ENCODE measurements around the gene ANKRD16.

Gene ANKRD16

GRCh38 chr10:5918763-5919162 lies 29.1 kb upstream of the ANKRD16 start:
- H3K9me2 ChIP-seq (replicated peaks; ENCODE audit: insufficient read depth, low read length), result no peaks in the 10 kb centered on the region
- H3K4me3 ChIP-seq (ENCODE audit: insufficient read depth, low read length, poor library complexity, severe bottlenecking), result no peak overlapping the region
- no peaks in the 10 kb centered on the region for H3K27me3 ChIP-seq (ENCODE audit: low read length)
- no peak overlapping the region for H3K4me2 ChIP-seq (ENCODE audit: low read depth, low read length, poor library complexity, severe bottlenecking)
- H3K36me3 ChIP-seq (ENCODE audit: low read length), result no peaks in the 10 kb centered on the region; the same call in 1 of the 2 replicates
- no peak for TF ChIP-seq EZH2phosphoT487 (conservative IDR thresholded peaks at IDR 0.05; ENCODE audit: low read length)
- TF ChIP-seq, protein P1, sequence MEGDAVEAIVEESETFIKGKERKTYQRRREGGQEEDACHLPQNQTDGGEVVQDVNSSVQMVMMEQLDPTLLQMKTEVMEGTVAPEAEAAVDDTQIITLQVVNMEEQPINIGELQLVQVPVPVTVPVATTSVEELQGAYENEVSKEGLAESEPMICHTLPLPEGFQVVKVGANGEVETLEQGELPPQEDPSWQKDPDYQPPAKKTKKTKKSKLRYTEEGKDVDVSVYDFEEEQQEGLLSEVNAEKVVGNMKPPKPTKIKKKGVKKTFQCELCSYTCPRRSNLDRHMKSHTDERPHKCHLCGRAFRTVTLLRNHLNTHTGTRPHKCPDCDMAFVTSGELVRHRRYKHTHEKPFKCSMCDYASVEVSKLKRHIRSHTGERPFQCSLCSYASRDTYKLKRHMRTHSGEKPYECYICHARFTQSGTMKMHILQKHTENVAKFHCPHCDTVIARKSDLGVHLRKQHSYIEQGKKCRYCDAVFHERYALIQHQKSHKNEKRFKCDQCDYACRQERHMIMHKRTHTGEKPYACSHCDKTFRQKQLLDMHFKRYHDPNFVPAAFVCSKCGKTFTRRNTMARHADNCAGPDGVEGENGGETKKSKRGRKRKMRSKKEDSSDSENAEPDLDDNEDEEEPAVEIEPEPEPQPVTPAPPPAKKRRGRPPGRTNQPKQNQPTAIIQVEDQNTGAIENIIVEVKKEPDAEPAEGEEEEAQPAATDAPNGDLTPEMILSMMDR (IDR thresholded peaks at IDR 0.05; ENCODE audit: insufficient read depth, low read length, poor library complexity, severe bottlenecking), result no peak
- no peaks in the 10 kb centered on the region for H3K9me3 ChIP-seq (ENCODE audit: insufficient read depth, low read length)
- H3K9ac ChIP-seq (ENCODE audit: low read length), result no peak overlapping the region
- no peaks in the 10 kb centered on the region for H4K20me1 ChIP-seq (ENCODE audit: low read depth, low read length)
- no peak overlapping the region for H2AFZ ChIP-seq (ENCODE audit: low read depth, low read length, severe bottlenecking)
- H3K79me2 ChIP-seq (ENCODE audit: insufficient read depth, low read length), result no peaks in the 10 kb centered on the region
- H3K27ac ChIP-seq (ENCODE audit: low read depth, low read length), result no peak overlapping the region
- no peaks in the 10 kb centered on the region for H3F3A ChIP-seq (ENCODE audit: insufficient read depth)

GRCh38 chr10:5917305-5917704 lies 27.6 kb upstream of the ANKRD16 start:
- TF ChIP-seq, protein P1 (IDR thresholded peaks at IDR 0.05; ENCODE audit: insufficient read depth, low read length, poor library complexity, severe bottlenecking), result no peak
- TF ChIP-seq EZH2phosphoT487 (conservative IDR thresholded peaks at IDR 0.05; ENCODE audit: low read length), result no peak
- Histone ChIP-seq H3F3A (ENCODE audit: insufficient read depth) (no peaks in the 10 kb centered on the region), H3K36me3 (ENCODE audit: low read length) (no peaks in the 10 kb centered on the region; the same call in 1 of the 2 replicates), H4K20me1 (ENCODE audit: low read depth, low read length) (no peaks in the 10 kb centered on the region), H3K27ac (ENCODE audit: low read depth, low read length) (no peak overlapping the region), H3K27me3 (ENCODE audit: low read length) (no peaks in the 10 kb centered on the region), H3K4me3 (ENCODE audit: insufficient read depth, low read length, poor library complexity, severe bottlenecking) (no peak overlapping the region), H3K4me2 (ENCODE audit: low read depth, low read length, poor library complexity, severe bottlenecking) (no peak overlapping the region), H3K9me2 (replicated peaks; ENCODE audit: insufficient read depth, low read length) (no peaks in the 10 kb centered on the region), H2AFZ (ENCODE audit: low read depth, low read length, severe bottlenecking) (no peak overlapping the region), H3K9me3 (ENCODE audit: insufficient read depth, low read length) (no peaks in the 10 kb centered on the region), H3K79me2 (ENCODE audit: insufficient read depth, low read length) (no peaks in the 10 kb centered on the region), H3K9ac (ENCODE audit: low read length) (no peak overlapping the region)

- TF ChIP-seq, protein P1 (IDR thresholded peaks at IDR 0.05; ENCODE audit: insufficient read depth, low read length, poor library complexity, severe bottlenecking), result no peak
- no peak for TF ChIP-seq EZH2phosphoT487 (conservative IDR thresholded peaks at IDR 0.05; ENCODE audit: low read length)
- H3K4me2 ChIP-seq (ENCODE audit: low read depth, low read length, poor library complexity, severe bottlenecking), result no peak overlapping the region
- no peaks in the 10 kb centered on the region for H3K27me3 ChIP-seq (ENCODE audit: low read length)
- no peaks in the 10 kb centered on the region for H3K79me2 ChIP-seq (ENCODE audit: insufficient read depth, low read length)
- no peaks in the 10 kb centered on the region for H3K36me3 ChIP-seq (ENCODE audit: low read length)
- no peak overlapping the region for H3K9ac ChIP-seq (ENCODE audit: low read length)
- H3K27ac ChIP-seq (ENCODE audit: low read depth, low read length), result no peak overlapping the region
- no peaks in the 10 kb centered on the region for H4K20me1 ChIP-seq (ENCODE audit: low read depth, low read length)
- H3K9me3 ChIP-seq (ENCODE audit: insufficient read depth, low read length), result no peaks in the 10 kb centered on the region
- no peaks in the 10 kb centered on the region for H3F3A ChIP-seq (ENCODE audit: insufficient read depth)
- no peak overlapping the region for H2AFZ ChIP-seq (ENCODE audit: low read depth, low read length, severe bottlenecking)
- no peak overlapping the region for H3K4me3 ChIP-seq (ENCODE audit: insufficient read depth, low read length, poor library complexity, severe bottlenecking)
- no peaks in the 10 kb centered on the region for H3K9me2 ChIP-seq (replicated peaks; ENCODE audit: insufficient read depth, low read length)
These were observed 25.8 kb upstream of the ANKRD16 start for GRCh38 chr10:5915451-5915850.
